Esophagus muscularis mucosa (tissue), 3 donors: ENCODE results near the gene ARHGDIB.

Source experiments
- CTCF ChIP-seq, 3 experiments: fragments of 200-600 bp in 2 of 3; fragments of 450-650 bp in 1 of 3; sonication (generic) in 2 of 3; IDR thresholded peaks; one replicate each; pipeline ENCODE4 v1.5.1; 2017 to 2019; ENCODE audit warnings: antibody characterized with exemption in 3 of 3, mild to moderate bottlenecking in 2 of 3, moderate library complexity in 1 of 3
- POLR2A ChIP-seq: fragments of 450-650 bp; IDR thresholded peaks from one replicate; pipeline ENCODE4 v1.6.1; 2017; ENCODE audit warnings: antibody characterized with exemption, moderate library complexity, mild to moderate bottlenecking, low read depth

- no peak for TF ChIP-seq CTCF (IDR thresholded peaks at IDR 0.05)
- no peak for TF ChIP-seq POLR2A
Observed at GRCh38 chr12:14982562-14982961, 21.2 kb upstream of the ARHGDIB start.
